IMR-90 (cell line): ENCODE measurements around the gene NTRK3. TPM values are rescaled to one million over a fixed set of nuclear protein-coding genes. Genes with fewer than 3 reads are reported as not detected.

Experiments
- ATAC-seq: fragments of 200-7000 bp; cut with Tn5 transposase; 2 replicates; pipeline ENCODE4 v1.9.1; 2020; ENCODE audit warnings: low read depth, mild to moderate bottlenecking, moderate library complexity
- BruUV-seq: library from RNA; stranded (reverse); fragments of 400-500 nt; replicated peaks from 2 replicates; lab custom pipeline; 2021; lab: Mats Ljungman, UMichigan
- CTCF ChIA-PET: fragments of 300-600 bp; formaldehyde crosslinking; extraction: SDS; loops from one replicate; lab custom pipeline; 2021; ENCODE audit warnings: antibody characterized with exemption; lab: Yijun Ruan, JAX
- POLR2A ChIA-PET: fragments of 300-600 bp; sonication (Branson Sonifier 250); formaldehyde crosslinking; loops from one replicate; lab custom pipeline; 2022; ENCODE audit warnings: antibody characterized with exemption; ENCODE audit not compliant: unreplicated experiment; lab: Charles Lee
- DNase-seq: peaks from one replicate; pipeline ENCODE4 v3.0.0; 2013
- H2AFZ ChIP-seq: replicated peaks from 2 replicates; pipeline ENCODE3; 2013; ENCODE audit warnings: low read length, mild to moderate bottlenecking; ENCODE audit not compliant: poor library complexity
- H2AK5ac ChIP-seq: 2 replicates; pipeline ENCODE4 v1.6.1; 2013; ENCODE audit warnings: low read depth, low read length, inconsistent platforms
- H2AK9ac ChIP-seq: replicated peaks from 2 replicates; pipeline ENCODE3; 2013; ENCODE audit warnings: mild to moderate bottlenecking, low read depth, low read length, moderate library complexity; ENCODE audit not compliant: poor library complexity
- H2BK120ac ChIP-seq: 2 replicates; pipeline ENCODE4 v1.6.1; 2013; ENCODE audit warnings: low read depth, low read length, inconsistent platforms
- H2BK15ac ChIP-seq: 3 replicates; pipeline ENCODE4 v1.6.1; 2013; ENCODE audit warnings: low read depth, low read length, inconsistent platforms
- H2BK20ac ChIP-seq: 2 replicates; pipeline ENCODE4 v1.6.1; 2013; ENCODE audit warnings: low read depth, mild to moderate bottlenecking, inconsistent platforms, low read length, moderate library complexity
- H2BK5ac ChIP-seq: 2 replicates; pipeline ENCODE4 v1.6.1; 2013; ENCODE audit warnings: mild to moderate bottlenecking, low read depth, low read length, inconsistent platforms; ENCODE audit not compliant: poor library complexity, severe bottlenecking
- H3K14ac ChIP-seq: replicated peaks from 2 replicates; pipeline ENCODE4 v1.6.1; 2013; ENCODE audit warnings: low read depth, low read length, inconsistent platforms
- H3K18ac ChIP-seq: 2 replicates; pipeline ENCODE4 v1.6.1; 2013; ENCODE audit warnings: low read depth, low read length, control low read depth
- H3K23ac ChIP-seq: 2 replicates; pipeline ENCODE4 v1.6.1; 2013; ENCODE audit warnings: low read depth, low read length, inconsistent platforms
- H3K27ac ChIP-seq: 2 replicates; pipeline ENCODE4 v1.5.1; 2013; ENCODE audit warnings: mild to moderate bottlenecking, control low read depth, low read length; ENCODE audit not compliant: insufficient read depth
- H3K27me3 ChIP-seq: 2 replicates; pipeline ENCODE4 v1.6.1; 2013; ENCODE audit warnings: low read length; ENCODE audit not compliant: control insufficient read depth, insufficient read depth
- H3K36me3 ChIP-seq: 2 replicates; pipeline ENCODE4 v1.6.1; 2013; ENCODE audit warnings: low read length, mixed read lengths; ENCODE audit not compliant: control insufficient read depth, insufficient read depth
- H3K4ac ChIP-seq: 2 replicates; pipeline ENCODE4 v1.6.1; 2013; ENCODE audit warnings: low read depth, low read length, inconsistent platforms
- H3K4me1 ChIP-seq: 2 replicates; pipeline ENCODE4 v1.6.1; 2013; ENCODE audit warnings: low read length, mixed read lengths; ENCODE audit not compliant: control insufficient read depth, insufficient read depth
- H3K4me2 ChIP-seq: 2 replicates; pipeline ENCODE4 v1.6.1; 2013; ENCODE audit warnings: low read depth, mild to moderate bottlenecking, control low read depth, low read length, moderate library complexity
- H3K4me3 ChIP-seq: 2 replicates; pipeline ENCODE4 v1.5.1; 2013; ENCODE audit warnings: low read depth, mild to moderate bottlenecking, control low read depth, low read length, moderate library complexity; ENCODE audit not compliant: insufficient read depth
- H3K56ac ChIP-seq: 2 replicates; pipeline ENCODE4 v1.6.1; 2013; ENCODE audit warnings: low read length, inconsistent platforms; ENCODE audit not compliant: insufficient read depth; ENCODE audit errors: extremely low read depth
- H3K79me1 ChIP-seq, 2 experiments: 2 replicates each; pipeline ENCODE4 v1.6.1; 2013; ENCODE audit warnings: low read length in 2 of 2, inconsistent platforms in 1 of 2, low read depth in 1 of 2
- H3K9ac ChIP-seq: 2 replicates; pipeline ENCODE4 v1.6.1; 2013; ENCODE audit warnings: low read depth, low read length, control low read depth
- H3K9me1 ChIP-seq: 2 replicates; pipeline ENCODE4 v1.6.1; 2013; ENCODE audit warnings: low read length, inconsistent platforms; ENCODE audit not compliant: insufficient read depth
- H3K9me3 ChIP-seq: 2 replicates; pipeline ENCODE4 v1.6.1; 2013; ENCODE audit warnings: low read length; ENCODE audit not compliant: control insufficient read depth, insufficient read depth
- H4K20me1 ChIP-seq: 2 replicates; pipeline ENCODE4 v1.6.1; 2013; ENCODE audit warnings: low read length, inconsistent platforms; ENCODE audit not compliant: insufficient read depth
- H4K5ac ChIP-seq: 2 replicates; pipeline ENCODE4 v1.6.1; 2013; ENCODE audit warnings: mild to moderate bottlenecking, low read depth, low read length, control low read depth
- H4K8ac ChIP-seq, 2 experiments: 2 replicates each; pipeline ENCODE4 v1.6.1; 2013; ENCODE audit warnings: low read depth in 2 of 2, low read length in 2 of 2, control low read depth in 1 of 2, inconsistent platforms in 1 of 2
- H4K91ac ChIP-seq: 2 replicates; pipeline ENCODE4 v1.6.1; 2013; ENCODE audit warnings: low read depth, low read length, inconsistent platforms; ENCODE audit not compliant: insufficient read depth
- BHLHE40 ChIP-seq: fragments of 150-350 bp; IDR thresholded peaks from 2 replicates; pipeline ENCODE4 v1.6.1; 2016; ENCODE audit warnings: mild to moderate bottlenecking, low read depth, low read length
- CEBPB ChIP-seq: IDR thresholded peaks from 2 replicates; pipeline ENCODE4 v1.6.1; 2012; ENCODE audit warnings: low read depth, low read length, improper control_type of control experiment
- CHD1 ChIP-seq: IDR thresholded peaks from 2 replicates; pipeline ENCODE4 v1.6.1; 2012; ENCODE audit warnings: low read depth, low read length, improper control_type of control experiment
- FOS ChIP-seq: fragments of 150-350 bp; IDR thresholded peaks from 2 replicates; pipeline ENCODE4 v1.6.1; 2016; ENCODE audit warnings: low read depth, low read length
- MAFK ChIP-seq: IDR thresholded peaks from 2 replicates; pipeline ENCODE4 v1.6.1; 2012; ENCODE audit warnings: low read depth, low read length, improper control_type of control experiment
- MAZ ChIP-seq: IDR thresholded peaks from 2 replicates; pipeline ENCODE4 v1.6.1; 2012; ENCODE audit warnings: low read depth, mild to moderate bottlenecking, low read length, improper control_type of control experiment, moderate library complexity, borderline replicate concordance
- MXI1 ChIP-seq: IDR thresholded peaks from 2 replicates; pipeline ENCODE4 v1.6.1; 2012; ENCODE audit warnings: low read depth, mild to moderate bottlenecking, low read length, moderate library complexity, borderline replicate concordance
- NFE2L2 ChIP-seq: fragments of 150-350 bp; IDR thresholded peaks from 2 replicates; pipeline ENCODE4 v1.6.1; 2016; ENCODE audit warnings: low read depth, mild to moderate bottlenecking, low read length
- POLR2A ChIP-seq: IDR thresholded peaks from 2 replicates; pipeline ENCODE4 v1.6.1; 2012; ENCODE audit warnings: mild to moderate bottlenecking, low read depth, low read length
- RAD21 ChIP-seq: IDR thresholded peaks from 2 replicates; pipeline ENCODE4 v1.6.1; 2012; ENCODE audit warnings: low read length, improper control_type of control experiment
- RCOR1 ChIP-seq: IDR thresholded peaks from 2 replicates; pipeline ENCODE4 v1.6.1; 2012; ENCODE audit warnings: mild to moderate bottlenecking, low read length, improper control_type of control experiment; ENCODE audit not compliant: insufficient replicate concordance
- RFX5 ChIP-seq: IDR thresholded peaks from 2 replicates; pipeline ENCODE4 v1.8.0; 2012; ENCODE audit warnings: low read depth, mild to moderate bottlenecking, low read length, moderate library complexity
- SMC3 ChIP-seq: fragments of 150-350 bp; IDR thresholded peaks from 2 replicates; pipeline ENCODE4 v1.6.1; 2016; ENCODE audit warnings: low read depth, mild to moderate bottlenecking, antibody characterized with exemption, low read length, moderate library complexity
- WGBS, 2 experiments: methylation state at CpG; one replicate each; pipeline versions ENCODE4 v1.1.5 to v1.1.7; 2013; ENCODE audit warnings: missing lambda C conversion rate in 2 of 2; ENCODE audit not compliant: insufficient read length in 1 of 2; ENCODE audit errors: extremely low coverage in 2 of 2; 5-methylcytosine and 5-hydroxymethylcytosine counted together
- dilution Hi-C: fragments of 300-500 bp; cut with HindIII; formaldehyde crosslinking; loops from one replicate; pipeline ENCODE4 v1.14.3; 2018; ENCODE audit warnings: low sequenced_read_pairs; ENCODE audit not compliant: unreplicated experiment
- in situ Hi-C: fragments of 300-500 bp; cut with MboI; formaldehyde crosslinking; loops from 3 replicates; pipeline ENCODE4 v1.14.3; 2019; ENCODE audit warnings: low sequenced_read_pairs, inconsistent platforms, mixed read lengths
- intact Hi-C: fragments of 100-400 bp; cut with micrococcal nuclease; formaldehyde crosslinking; loops from 2 replicates; pipeline ENCODE4 v1.10.0; 2022
- polyA plus RNA-seq, 3 experiments: library from polyadenylated mRNA; depleted of rRNA; stranded (reverse); fragments of >200 nt; gene quantifications; 2 replicates each; pipeline ENCODE4 v1.2.3, GENCODE V29; 2012; ENCODE audit warnings: low replicate concordance in 1 of 3
- total RNA-seq: library from RNA; depleted of rRNA; stranded (reverse); fragments of >200 nt; gene quantifications from 2 replicates; pipeline ENCODE4 v1.2.3, GENCODE V29; 2012
- TF ChIP-seq, protein P1 (sequence below): fragments of 150-350 bp; IDR thresholded peaks from 2 replicates; pipeline ENCODE4 v1.6.1; 2016; ENCODE audit warnings: low read depth, mild to moderate bottlenecking, low read length, moderate library complexity, borderline replicate concordance
- TF ChIP-seq, protein P2 (sequence below): conservative IDR thresholded peaks from 2 replicates; pipeline ENCODE4 v1.5.1; 2012; ENCODE audit warnings: mild to moderate bottlenecking, low read depth, low read length, improper control_type of control experiment
- TF ChIP-seq, protein P3 (sequence below): fragments of 150-350 bp; IDR thresholded peaks from 2 replicates; pipeline ENCODE4 v1.6.1; 2017; ENCODE audit warnings: mild to moderate bottlenecking, antibody characterized with exemption, low read length, low read depth

Gene NTRK3
- total and polyA plus RNA-seq, 2 of the 4 experiments (the other 2 are of a cell fraction): under 0.01 to 0.15 TPM

DNA sequence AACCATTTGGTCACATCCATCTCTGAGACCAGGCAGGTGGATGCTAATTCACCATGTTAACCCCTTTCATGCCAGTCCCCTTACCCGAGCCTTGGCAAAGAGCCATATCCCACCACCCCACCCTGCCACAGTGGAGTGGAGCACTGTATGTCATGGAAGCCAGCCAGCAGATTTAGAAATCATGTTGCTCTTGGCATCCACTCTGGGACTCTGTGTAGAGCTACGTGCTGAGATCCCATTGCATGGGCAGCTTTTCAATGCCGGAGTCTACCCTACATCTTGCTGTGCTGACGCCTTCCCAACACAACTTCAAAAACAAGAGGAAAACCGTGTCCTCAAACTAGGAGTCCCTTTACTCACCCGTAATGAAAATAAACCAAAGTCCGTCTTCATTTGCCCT, 131.0 kb downstream of the NTRK3 start:
- no peak overlapping the region for H3K9ac ChIP-seq
- ATAC-seq (no peak), DNase-seq (no peak)
- H3K27me3 ChIP-seq: no peaks in the 10 kb centered on the region
- no peak overlapping the region for H3K23ac ChIP-seq
- H2BK5ac ChIP-seq: no peak overlapping the region
- no peak overlapping the region for H3K18ac ChIP-seq
- H3K79me1 ChIP-seq: no peaks in the 10 kb centered on the region
- peak overlapping the region; percentile 50 for H2AK9ac ChIP-seq
- peaks cover 17% of the 10 kb centered on the region for H3K9me3 ChIP-seq
- no peak overlapping the region for H3K4me2 ChIP-seq
- in situ Hi-C loops: no loop called here
- H3K4ac ChIP-seq: no peak overlapping the region
- CTCF ChIA-PET: no interaction called here
- no peak overlapping the region for H3K14ac ChIP-seq
- no peaks in the 10 kb centered on the region for H4K20me1 ChIP-seq
- dilution Hi-C loops: no loop called here
- POLR2A ChIA-PET: no interaction called here
- intact Hi-C loops: no loop called here
- H4K5ac ChIP-seq: no peak overlapping the region
- no peak overlapping the region for H3K56ac ChIP-seq
- H3K36me3 ChIP-seq: no peaks in the 10 kb centered on the region
- no peaks in the 10 kb centered on the region for H3K4me1 ChIP-seq
- H3K9me1 ChIP-seq: no peaks in the 10 kb centered on the region
- TF ChIP-seq MAZ: no peak
- no peak for TF ChIP-seq RFX5
- no peak for TF ChIP-seq CHD1
- no peak for TF ChIP-seq RAD21
- TF ChIP-seq, protein P1, sequence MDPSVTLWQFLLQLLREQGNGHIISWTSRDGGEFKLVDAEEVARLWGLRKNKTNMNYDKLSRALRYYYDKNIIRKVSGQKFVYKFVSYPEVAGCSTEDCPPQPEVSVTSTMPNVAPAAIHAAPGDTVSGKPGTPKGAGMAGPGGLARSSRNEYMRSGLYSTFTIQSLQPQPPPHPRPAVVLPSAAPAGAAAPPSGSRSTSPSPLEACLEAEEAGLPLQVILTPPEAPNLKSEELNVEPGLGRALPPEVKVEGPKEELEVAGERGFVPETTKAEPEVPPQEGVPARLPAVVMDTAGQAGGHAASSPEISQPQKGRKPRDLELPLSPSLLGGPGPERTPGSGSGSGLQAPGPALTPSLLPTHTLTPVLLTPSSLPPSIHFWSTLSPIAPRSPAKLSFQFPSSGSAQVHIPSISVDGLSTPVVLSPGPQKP: no peak
- TF ChIP-seq POLR2A: no peak
- TF ChIP-seq MAFK: no peak
- TF ChIP-seq, protein P2, sequence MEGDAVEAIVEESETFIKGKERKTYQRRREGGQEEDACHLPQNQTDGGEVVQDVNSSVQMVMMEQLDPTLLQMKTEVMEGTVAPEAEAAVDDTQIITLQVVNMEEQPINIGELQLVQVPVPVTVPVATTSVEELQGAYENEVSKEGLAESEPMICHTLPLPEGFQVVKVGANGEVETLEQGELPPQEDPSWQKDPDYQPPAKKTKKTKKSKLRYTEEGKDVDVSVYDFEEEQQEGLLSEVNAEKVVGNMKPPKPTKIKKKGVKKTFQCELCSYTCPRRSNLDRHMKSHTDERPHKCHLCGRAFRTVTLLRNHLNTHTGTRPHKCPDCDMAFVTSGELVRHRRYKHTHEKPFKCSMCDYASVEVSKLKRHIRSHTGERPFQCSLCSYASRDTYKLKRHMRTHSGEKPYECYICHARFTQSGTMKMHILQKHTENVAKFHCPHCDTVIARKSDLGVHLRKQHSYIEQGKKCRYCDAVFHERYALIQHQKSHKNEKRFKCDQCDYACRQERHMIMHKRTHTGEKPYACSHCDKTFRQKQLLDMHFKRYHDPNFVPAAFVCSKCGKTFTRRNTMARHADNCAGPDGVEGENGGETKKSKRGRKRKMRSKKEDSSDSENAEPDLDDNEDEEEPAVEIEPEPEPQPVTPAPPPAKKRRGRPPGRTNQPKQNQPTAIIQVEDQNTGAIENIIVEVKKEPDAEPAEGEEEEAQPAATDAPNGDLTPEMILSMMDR: no peak
- TF ChIP-seq RCOR1: no peak
- TF ChIP-seq NFE2L2: no peak
- TF ChIP-seq CEBPB: no peak
- no peak for TF ChIP-seq BHLHE40
- TF ChIP-seq, protein P3, sequence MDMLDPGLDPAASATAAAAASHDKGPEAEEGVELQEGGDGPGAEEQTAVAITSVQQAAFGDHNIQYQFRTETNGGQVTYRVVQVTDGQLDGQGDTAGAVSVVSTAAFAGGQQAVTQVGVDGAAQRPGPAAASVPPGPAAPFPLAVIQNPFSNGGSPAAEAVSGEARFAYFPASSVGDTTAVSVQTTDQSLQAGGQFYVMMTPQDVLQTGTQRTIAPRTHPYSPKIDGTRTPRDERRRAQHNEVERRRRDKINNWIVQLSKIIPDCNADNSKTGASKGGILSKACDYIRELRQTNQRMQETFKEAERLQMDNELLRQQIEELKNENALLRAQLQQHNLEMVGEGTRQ: no peak
- no peak for TF ChIP-seq FOS
- no peak for TF ChIP-seq SMC3
- no peak for TF ChIP-seq MXI1
- H2BK15ac ChIP-seq: no peak overlapping the region
- no TSS peak for BruUV-seq
- no peak overlapping the region for H2AK5ac ChIP-seq
- no peak overlapping the region for H3K4me3 ChIP-seq
- H2BK20ac ChIP-seq: no peak overlapping the region
- H4K91ac ChIP-seq: no peak overlapping the region
- H2AFZ ChIP-seq: no peak overlapping the region
- H3K27ac ChIP-seq: no peak overlapping the region
- WGBS, 2 experiments: 68% methylated on average over 4 of the region's 7 CpGs; no CpG with 5 or more reads in 1 of the 2 experiments
- no peak overlapping the region for H2BK120ac ChIP-seq
- H4K8ac ChIP-seq: no peak overlapping the region
